Naive thymus-derived CD4-positive, alpha-beta T cell (primary cell): ENCODE measurements around the gene TMED4. TPM values are rescaled to one million over a fixed set of nuclear protein-coding genes. Genes with fewer than 3 reads are reported as not detected.
"Not testable (repeated sequence)": the region's sequence is repeated elsewhere in the genome, so short reads cannot be mapped to it uniquely, and the experiment has no call there.

Experiments
- ATAC-seq: fragments of 150-1000 bp; cut with Tn5 transposase; 2 replicates; pipeline ENCODE4 v1.10.0; 2021; ENCODE audit warnings: mild to moderate bottlenecking, moderate library complexity
- CTCF ChIA-PET: fragments of 350-600 bp; sonication (Branson Sonifier 250); formaldehyde crosslinking; loops from one replicate; lab custom pipeline; 2021; ENCODE audit warnings: antibody characterized with exemption; lab: Charles Lee
- POLR2A ChIA-PET: fragments of 350-600 bp; sonication (Branson Sonifier 250); formaldehyde crosslinking; loops from one replicate; lab custom pipeline; 2021; ENCODE audit warnings: antibody characterized with exemption, inconsistent platforms; lab: Charles Lee
- DNase-seq, 9 donors: peaks; one replicate each; pipeline versions ENCODE4 v3.0.0 to v3.0.0-alpha.2; 2020 to 2022; ENCODE audit warnings: mixed read lengths in 1 of 9
- H3K27ac ChIP-seq: one replicate; pipeline ENCODE4 v1.7.0; 2013; ENCODE audit warnings: mild to moderate bottlenecking, low read depth, low read length, moderate library complexity
- H3K27me3 ChIP-seq, 2 donors: one replicate each; pipeline ENCODE4 v1.7.0; 2013; ENCODE audit warnings: low read length in 2 of 2, mild to moderate bottlenecking in 2 of 2, moderate library complexity in 2 of 2; ENCODE audit not compliant: control insufficient read depth in 2 of 2, insufficient read depth in 2 of 2
- H3K36me3 ChIP-seq, 3 experiments: 1 replicate in 2 of 3; 2 replicates in 1 of 3; pipeline ENCODE4 v1.7.0; 2013; ENCODE audit warnings: low read length in 3 of 3, mild to moderate bottlenecking in 3 of 3, moderate library complexity in 1 of 3; ENCODE audit not compliant: insufficient read depth in 3 of 3, control insufficient read depth in 2 of 3
- H3K4me1 ChIP-seq, 2 donors: one replicate each; pipeline ENCODE4 v1.7.0; 2013; ENCODE audit warnings: low read length in 2 of 2, mild to moderate bottlenecking in 2 of 2, moderate library complexity in 1 of 2; ENCODE audit not compliant: control insufficient read depth in 2 of 2, insufficient read depth in 2 of 2
- H3K4me3 ChIP-seq: 2 replicates; pipeline ENCODE4 v1.7.0; 2013; ENCODE audit warnings: mild to moderate bottlenecking, low read length
- H3K9me3 ChIP-seq, 3 experiments: 1 replicate in 2 of 3; 2 replicates in 1 of 3; pipeline ENCODE4 v1.7.0; 2013; ENCODE audit warnings: low read length in 3 of 3; ENCODE audit not compliant: control insufficient read depth in 2 of 3
- H3K27ac Mint-ChIP-seq, 9 donors: one replicate each; pipeline ENCODE4 v1.8.0; 2020 to 2022; ENCODE audit warnings: mixed read lengths in 9 of 9, mild to moderate bottlenecking in 8 of 9, moderate library complexity in 5 of 9, inconsistent platforms in 2 of 9
- H3K27me3 Mint-ChIP-seq, 5 donors: one replicate each; pipeline ENCODE4 v1.8.0; 2021 to 2022; ENCODE audit warnings: mixed read lengths in 5 of 5, mild to moderate bottlenecking in 1 of 5
- H3K36me3 Mint-ChIP-seq, 5 donors: one replicate each; pipeline ENCODE4 v1.8.0; 2020 to 2022; ENCODE audit warnings: mixed read lengths in 5 of 5, mild to moderate bottlenecking in 3 of 5, inconsistent platforms in 1 of 5
- H3K4me1 Mint-ChIP-seq, 7 donors: one replicate each; pipeline ENCODE4 v1.8.0; 2020 to 2022; ENCODE audit warnings: mixed read lengths in 7 of 7, mild to moderate bottlenecking in 3 of 7, inconsistent platforms in 1 of 7
- H3K4me3 Mint-ChIP-seq, 10 donors: one replicate each; pipeline ENCODE4 v1.8.0; 2020 to 2022; ENCODE audit warnings: mild to moderate bottlenecking in 10 of 10, mixed read lengths in 10 of 10, moderate library complexity in 6 of 10, inconsistent platforms in 2 of 10
- H3K9me3 Mint-ChIP-seq, 11 donors: one replicate each; pipeline ENCODE4 v1.8.0; 2020 to 2022; ENCODE audit warnings: mixed read lengths in 11 of 11, mild to moderate bottlenecking in 4 of 11, inconsistent platforms in 1 of 11, moderate library complexity in 1 of 11
- intact Hi-C, 2 donors: fragments of 100-400 bp; cut with micrococcal nuclease; formaldehyde crosslinking; loops; one replicate each; pipeline ENCODE4 v1.15.1; 2023
- polyA plus RNA-seq, 2 donors: library from polyadenylated mRNA; unstranded; fragments of 300-500 nt; fragmentation: Illumina TruSeq; gene quantifications; one replicate each; pipeline ENCODE4 v1.2.3, GENCODE V29; 2021
- total RNA-seq, 6 experiments: library from RNA in 5 of 6; stranded (reverse) in 5 of 6; gene quantifications; 1 replicate in 5 of 6; 2 replicates in 1 of 6; pipeline ENCODE4 v1.2.3 and lab custom pipeline; 2021 to 2026

TMED4 gene
- total and polyA plus RNA-seq, 7 experiments from 2014 or later: 61.6 to 98.5 (median 93.7) TPM

- no peak for DNase-seq
- no peaks in the 10 kb centered on the region for H3K4me1 ChIP-seq
- H3K27me3 ChIP-seq: no peaks in the 10 kb centered on the region
- no peak overlapping the region for H3K27ac ChIP-seq
- no peak overlapping the region for H3K4me3 Mint-ChIP-seq
- H3K27ac Mint-ChIP-seq: no peak overlapping the region
- H3K9me3 ChIP-seq: no peaks in the 10 kb centered on the region
- peaks cover 0 to 9% (median 0%) of the 10 kb centered on the region in 5 donors for H3K27me3 Mint-ChIP-seq
- ATAC-seq: no peak
- H3K36me3 ChIP-seq: no peaks in the 10 kb centered on the region
- H3K9me3 Mint-ChIP-seq: no peaks in the 10 kb centered on the region
- intact Hi-C loops: no loop called here
- H3K4me3 ChIP-seq: no peak overlapping the region
- H3K36me3 Mint-ChIP-seq: no peaks in the 10 kb centered on the region
- ChIA-PET POLR2A (interaction anchor here (1.0 kb wide), 1 partner anchor 20 kb away, joined by 3 read pairs; no protein-coding TSS in a partner anchor), CTCF (no interaction called here)
- peaks cover 0 to 1% (median 0%) of the 10 kb centered on the region in 7 donors for H3K4me1 Mint-ChIP-seq
These were observed 26.7 kb downstream of the TMED4 start for GRCh38 chr7:44555350-44555749.

GRCh38 chr7:44552473-44553005 lies 29.5 kb downstream of the TMED4 start:
- H3K4me1 ChIP-seq, H3K4me3 ChIP-seq, DNase-seq, CTCF ChIA-PET, H3K4me1 Mint-ChIP-seq, ATAC-seq, H3K4me3 Mint-ChIP-seq, H3K9me3 ChIP-seq, H3K36me3 Mint-ChIP-seq, H3K36me3 ChIP-seq, H3K27ac Mint-ChIP-seq, H3K27ac ChIP-seq, POLR2A ChIA-PET, H3K9me3 Mint-ChIP-seq, intact Hi-C loops, H3K27me3 ChIP-seq: not testable (repeated sequence)
- peaks cover 0 to 30% (median 0%) of the 10 kb centered on the region in 5 donors for H3K27me3 Mint-ChIP-seq

GRCh38 chr7:44549457-44549856 lies 32.6 kb downstream of the TMED4 start:
- no peak for ATAC-seq
- no peaks in the 10 kb centered on the region for H3K36me3 Mint-ChIP-seq

GRCh38 chr7:44548893-44549292 lies 33.1 kb downstream of the TMED4 start:
- Mint-ChIP-seq H3K4me1 (peaks cover 0 to 14% (median 6%) of the 10 kb centered on the region in 7 donors), H3K9me3 (peaks cover 0 to 2% (median 0%) of the 10 kb centered on the region in 11 donors), H3K27me3 (peaks cover 0 to 38% (median 0%) of the 10 kb centered on the region in 5 donors), H3K27ac (no peak overlapping the region), H3K36me3 (no peaks in the 10 kb centered on the region), H3K4me3 (no peak overlapping the region)
- Histone ChIP-seq H3K4me1 (no peaks in the 10 kb centered on the region), H3K27me3 (no peaks in the 10 kb centered on the region), H3K27ac (no peak overlapping the region), H3K36me3 (no peaks in the 10 kb centered on the region), H3K9me3 (no peaks in the 10 kb centered on the region), H3K4me3 (no peak overlapping the region)
- ChIA-PET CTCF (no interaction called here), POLR2A (no interaction called here)
- no peak for ATAC-seq
- no peak for DNase-seq
- intact Hi-C loops: no loop called here

More at GRCh38 chr7:44549457-44549856, 32.6 kb downstream of the TMED4 start:
- Mint-ChIP-seq H3K4me3 (no peak overlapping the region), H3K27ac (no peak overlapping the region), H3K9me3 (no peaks in the 10 kb centered on the region), H3K27me3 (peaks cover 0 to 38% (median 0%) of the 10 kb centered on the region in 5 donors), H3K4me1 (peaks cover 0 to 14% (median 6%) of the 10 kb centered on the region in 7 donors)
- Histone ChIP-seq H3K4me3 (no peak overlapping the region), H3K27ac (no peak overlapping the region), H3K4me1 (no peaks in the 10 kb centered on the region), H3K27me3 (no peaks in the 10 kb centered on the region), H3K36me3 (no peaks in the 10 kb centered on the region), H3K9me3 (no peaks in the 10 kb centered on the region)
- ChIA-PET CTCF (interaction anchor here (1.3 kb wide), 1 partner anchor 15 kb away, joined by 3 read pairs; no protein-coding TSS in a partner anchor), POLR2A (no interaction called here)
- no peak for DNase-seq
- intact Hi-C loops: no loop called here

GRCh38 chr7:44547536-44548231 lies 34.3 kb downstream of the TMED4 start:
- Mint-ChIP-seq H3K27me3 (peaks cover 0 to 33% (median 0%) of the 10 kb centered on the region in 5 donors), H3K36me3 (no peaks in the 10 kb centered on the region), H3K4me1 (peaks cover 0 to 14% (median 6%) of the 10 kb centered on the region in 7 donors), H3K27ac (peak overlapping the region in 5 of 9 donors; percentile 20 to 81 (median 40)), H3K9me3 (peaks cover 0 to 2% (median 0%) of the 10 kb centered on the region in 11 donors), H3K4me3 (peak overlapping the region in 2 of 10 donors; percentile 26 to 27)
- DNase-seq: no peak
- ATAC-seq: no peak
- H3K27ac ChIP-seq: no peak overlapping the region
- no peaks in the 10 kb centered on the region for H3K9me3 ChIP-seq
- no peak overlapping the region for H3K4me3 ChIP-seq
- ChIA-PET POLR2A (no interaction called here), CTCF (no interaction called here)
- intact Hi-C loops: no loop called here
- no peaks in the 10 kb centered on the region for H3K4me1 ChIP-seq
- H3K36me3 ChIP-seq: no peaks in the 10 kb centered on the region
- H3K27me3 ChIP-seq: no peaks in the 10 kb centered on the region

- ChIA-PET CTCF (no interaction called here), POLR2A (no interaction called here)
- DNase-seq (no peak), ATAC-seq (no peak)
- Histone ChIP-seq H3K9me3 (no peaks in the 10 kb centered on the region), H3K36me3 (no peaks in the 10 kb centered on the region), H3K4me3 (no peak overlapping the region), H3K4me1 (no peaks in the 10 kb centered on the region), H3K27ac (no peak overlapping the region), H3K27me3 (no peaks in the 10 kb centered on the region)
- intact Hi-C loops: no loop called here
- H3K27ac Mint-ChIP-seq: no peak overlapping the region
- no peak overlapping the region for H3K4me3 Mint-ChIP-seq
- H3K4me1 Mint-ChIP-seq: peaks cover 0 to 7% (median 0%) of the 10 kb centered on the region in 7 donors
- H3K9me3 Mint-ChIP-seq: peaks cover 0 to 2% (median 0%) of the 10 kb centered on the region in 11 donors
- no peaks in the 10 kb centered on the region for H3K36me3 Mint-ChIP-seq
- peaks cover 0 to 8% (median 0%) of the 10 kb centered on the region in 5 donors for H3K27me3 Mint-ChIP-seq
These were observed 40.0 kb downstream of the TMED4 start for GRCh38 chr7:44541876-44542610.
